Left lung (tissue), 10 donors: ENCODE data around the gene PRCD. TPM values are rescaled to one million over a fixed set of nuclear protein-coding genes. Genes with fewer than 3 reads are reported as not detected.
A peak's percentile ranks its signal among the peaks of the same experiment; 100 is the strongest.
"Not testable (repeated sequence)": the region's sequence is repeated elsewhere in the genome, so short reads cannot be mapped to it uniquely, and the experiment has no call there.

Experiments used
- ATAC-seq: fragments of 200-7000 bp; cut with Tn5 transposase; one replicate; pipeline ENCODE4 v1.9.1; 2020; ENCODE audit warnings: moderate library complexity
- DNase-seq, 4 donors: peaks; one replicate each; pipeline ENCODE4 v3.0.0-alpha.2; 2013 to 2020
- H3K27ac ChIP-seq, 2 donors: fragments of 200-600 bp; sonication (generic) in 1 of 2; one replicate each; pipeline versions ENCODE4 v1.5.0 to v1.8.0; 2020 to 2021
- H3K27me3 ChIP-seq, 2 donors: fragments of 200-600 bp; sonication (generic) in 1 of 2; one replicate each; pipeline versions ENCODE4 v1.5.0 to v1.8.0; 2020 to 2021
- H3K36me3 ChIP-seq, 2 donors: fragments of 200-600 bp; sonication (generic) in 1 of 2; one replicate each; pipeline versions ENCODE4 v1.5.0 to v1.8.0; 2020 to 2021
- H3K4me1 ChIP-seq, 2 donors: fragments of 200-600 bp; one replicate each; pipeline ENCODE4 v1.8.0; 2021
- H3K4me3 ChIP-seq, 2 donors: fragments of 200-600 bp; sonication (generic) in 1 of 2; one replicate each; pipeline versions ENCODE4 v1.5.0 to v1.8.0; 2020 to 2021; ENCODE audit warnings: mild to moderate bottlenecking in 1 of 2
- H3K9me3 ChIP-seq, 2 donors: fragments of 200-600 bp; sonication (generic) in 1 of 2; one replicate each; pipeline versions ENCODE4 v1.5.0 to v1.8.0; 2020 to 2021
- CTCF ChIP-seq, 2 donors: fragments of 200-600 bp; sonication (generic) in 1 of 2; IDR thresholded peaks; one replicate each; pipeline versions ENCODE4 v1.5.0 to v1.8.0; 2021; ENCODE audit warnings: antibody characterized with exemption in 2 of 2
- intact Hi-C, 2 donors: fragments of 100-400 bp; cut with DNase I; formaldehyde crosslinking; loops; one replicate each; pipeline versions ENCODE4 v1.11.2 to v1.14.2; 2022
- polyA plus RNA-seq, 6 donors: library from polyadenylated mRNA; unstranded; fragments of 120-200 nt; gene quantifications; one replicate each; pipeline ENCODE4 v1.2.1, GENCODE V29; 2013; ENCODE audit not compliant: insufficient read length in 6 of 6
- total RNA-seq, 2 donors: library from RNA; stranded (reverse); fragmentation: NEBNext Ultra II Directional; extraction: Animal tissue kit (Norgen Biotek cat#: 25700); gene quantifications; one replicate each; pipeline ENCODE4 v1.2.1, GENCODE V29; 2021
- donor health status: DM: no; HTN: yes; CAD: no.
- donor health status: DM: no; HTN: no; CAD: no.

The PRCD gene
- total and polyA plus RNA-seq, 8 donors, result 1.3 to 11.4 (median 8.9) TPM

- intact Hi-C loops, result loop anchor here in 1 of 2 donors (5.0 kb wide), 1 partner anchor 62 kb away; no protein-coding TSS in a partner anchor
- DNase-seq (no peak), ATAC-seq (no peak)
- Histone ChIP-seq H3K27me3 (no peaks in the 10 kb centered on the region), H3K27ac (peak overlapping the region; percentile 70 to 75), H3K4me3 (peak overlapping the region in 1 of 2 donors; percentile 88), H3K9me3 (no peaks in the 10 kb centered on the region), H3K36me3 (peaks cover 0 to 31% of the 10 kb centered on the region in 2 donors), H3K4me1 (peaks cover 50 to 65% of the 10 kb centered on the region in 2 donors)
- TF ChIP-seq CTCF (IDR thresholded peaks at IDR 0.05), result no peak
These were observed 20.4 kb downstream of the PRCD start for GRCh38 chr17:76560036-76560876.

GRCh38 chr17:76560877-76561221 lies 21.0 kb downstream of the PRCD start:
- Histone ChIP-seq H3K4me3 (peak overlapping the region in 1 of 2 donors; percentile 88), H3K36me3 (peaks cover 0 to 37% of the 10 kb centered on the region in 2 donors), H3K4me1 (peaks cover 50 to 71% of the 10 kb centered on the region in 2 donors), H3K27ac (peak overlapping the region; percentile 70 to 75), H3K9me3 (no peaks in the 10 kb centered on the region), H3K27me3 (no peaks in the 10 kb centered on the region)
- no peak for TF ChIP-seq CTCF (IDR thresholded peaks at IDR 0.05)
- DNase-seq (no peak), ATAC-seq (no peak)
- intact Hi-C loops, result loop anchor here in 1 of 2 donors (5.0 kb wide), 1 partner anchor 61 kb away; no protein-coding TSS in a partner anchor

- no peak for ATAC-seq
- Histone ChIP-seq H3K4me3 (peak overlapping the region in 1 of 2 donors; percentile 88), H3K9me3 (no peaks in the 10 kb centered on the region), H3K27me3 (no peaks in the 10 kb centered on the region), H3K4me1 (peaks cover 50 to 71% of the 10 kb centered on the region in 2 donors), H3K36me3 (peaks cover 0 to 42% of the 10 kb centered on the region in 2 donors), H3K27ac (peak overlapping the region; percentile 70 to 75)
- intact Hi-C loops, result loop anchor here in 1 of 2 donors (5.0 kb wide), 1 partner anchor 61 kb away; no protein-coding TSS in a partner anchor
- TF ChIP-seq CTCF (IDR thresholded peaks at IDR 0.05), result no peak
- no peak for DNase-seq
These were observed 21.5 kb downstream of the PRCD start for GRCh38 chr17:76561332-76561731.

GRCh38 chr17:76561799-76562268 lies 22.0 kb downstream of the PRCD start:
- H3K36me3 ChIP-seq, result peaks cover 0 to 47% of the 10 kb centered on the region in 2 donors
- H3K4me1 ChIP-seq, result peaks cover 45 to 71% of the 10 kb centered on the region in 2 donors
- ATAC-seq (peak; percentile 34), DNase-seq (no peak)
- no peak for TF ChIP-seq CTCF (IDR thresholded peaks at IDR 0.05)
- no peaks in the 10 kb centered on the region for H3K9me3 ChIP-seq
- peak overlapping the region; percentile 70 to 75 for H3K27ac ChIP-seq
- no peaks in the 10 kb centered on the region for H3K27me3 ChIP-seq
- intact Hi-C loops, result loop anchor here in 1 of 2 donors (5.0 kb wide), 1 partner anchor 60 kb away; no protein-coding TSS in a partner anchor
- peak overlapping the region in 1 of 2 donors; percentile 88 for H3K4me3 ChIP-seq

GRCh38 chr17:76562734-76563148 lies 22.9 kb downstream of the PRCD start:
- Histone ChIP-seq H3K27ac (peak overlapping the region; percentile 8 to 70), H3K4me3 (no peak overlapping the region), H3K36me3 (peaks cover 0 to 52% of the 10 kb centered on the region in 2 donors), H3K27me3 (no peaks in the 10 kb centered on the region), H3K9me3 (no peaks in the 10 kb centered on the region), H3K4me1 (peaks cover 44 to 78% of the 10 kb centered on the region in 2 donors)
- TF ChIP-seq CTCF (IDR thresholded peaks at IDR 0.05), result no peak
- ATAC-seq, result peak; percentile 11
- DNase-seq, result peak in 1 of 4 donors; percentile 76
- intact Hi-C loops, result loop anchor here in 1 of 2 donors (5.0 kb wide), 1 partner anchor 60 kb away; no protein-coding TSS in a partner anchor

GRCh38 chr17:76563359-76563758 lies 23.5 kb downstream of the PRCD start:
- intact Hi-C loops, result loop anchor here in 1 of 2 donors (5.0 kb wide), 1 partner anchor 59 kb away; no protein-coding TSS in a partner anchor
- not testable (repeated sequence) for DNase-seq, H3K4me3 ChIP-seq, H3K27me3 ChIP-seq, ATAC-seq, H3K27ac ChIP-seq, H3K9me3 ChIP-seq
- Histone ChIP-seq H3K36me3 (peaks cover 0 to 52% of the 10 kb centered on the region in 2 donors), H3K4me1 (peaks cover 43 to 79% of the 10 kb centered on the region in 2 donors)

- Histone ChIP-seq H3K36me3 (peaks cover 0 to 52% of the 10 kb centered on the region in 2 donors), H3K4me1 (peaks cover 25 to 62% of the 10 kb centered on the region in 2 donors)
- H3K4me3 ChIP-seq, DNase-seq, H3K9me3 ChIP-seq, ATAC-seq, H3K27ac ChIP-seq, H3K27me3 ChIP-seq: not testable (repeated sequence)
- intact Hi-C loops, result loop anchor here in 1 of 2 donors (5.0 kb wide), 1 partner anchor 57 kb away; no protein-coding TSS in a partner anchor
These were observed 25.3 kb downstream of the PRCD start for GRCh38 chr17:76564991-76565727.
